ENCODE results near the gene EPN3. TPM values are rescaled to one million over a fixed set of nuclear protein-coding genes. Genes with fewer than 3 reads are reported as not detected.

The EPN3 gene
- total RNA-seq, 1 donor from 2014 or later = 1.2 TPM

GRCh38 chr17:50566886-50567285, 34.4 kb downstream of the EPN3 start:
- DNase-seq (ENCODE audit: low spot score) = no peak

- DNase-seq (ENCODE audit: low spot score) = no peak
Measured at GRCh38 chr17:50568659-50569058, 36.1 kb downstream of the EPN3 start.

GRCh38 chr17:50569592-50569991, 37.1 kb downstream of the EPN3 start:
- DNase-seq (ENCODE audit: low spot score) = no peak

GRCh38 chr17:50570032-50570431, 37.5 kb downstream of the EPN3 start:
- DNase-seq (ENCODE audit: low spot score) = no peak

- DNase-seq (ENCODE audit: low spot score) = no peak
Measured at GRCh38 chr17:50570528-50570927, 38.0 kb downstream of the EPN3 start.

GRCh38 chr17:50571681-50572080, 39.1 kb downstream of the EPN3 start:
- no peak for DNase-seq (ENCODE audit: low spot score)

- no peak for DNase-seq (ENCODE audit: low spot score)
Measured at GRCh38 chr17:50572541-50572940, 40.0 kb downstream of the EPN3 start.

- no peak for DNase-seq (ENCODE audit: low spot score)
Measured at GRCh38 chr17:50573866-50574611, 41.5 kb downstream of the EPN3 start.

- no peak for DNase-seq (ENCODE audit: low spot score)
Measured at GRCh38 chr17:50575581-50576210, 43.2 kb downstream of the EPN3 start.

- DNase-seq (ENCODE audit: low spot score) = no peak
Measured at GRCh38 chr17:50576864-50577263, 44.3 kb downstream of the EPN3 start.

- DNase-seq (ENCODE audit: low spot score) = no peak
Measured at GRCh38 chr17:50577451-50577954, 45.0 kb downstream of the EPN3 start.

GRCh38 chr17:50578173-50578572, 45.6 kb downstream of the EPN3 start:
- no peak for DNase-seq (ENCODE audit: low spot score)

- DNase-seq (ENCODE audit: low spot score) = no peak
Measured at GRCh38 chr17:50579399-50579798, 46.9 kb downstream of the EPN3 start.

GRCh38 chr17:50580646-50581045, 48.1 kb downstream of the EPN3 start:
- DNase-seq (ENCODE audit: low spot score) = no peak

GRCh38 chr17:50581316-50581715, 48.8 kb downstream of the EPN3 start:
- no peak for DNase-seq (ENCODE audit: low spot score)

GRCh38 chr17:50582741-50583140, 50.2 kb downstream of the EPN3 start:
- DNase-seq (ENCODE audit: low spot score) = no peak

GRCh38 chr17:50583641-50584040, 51.1 kb downstream of the EPN3 start:
- peak; percentile 51 for DNase-seq (ENCODE audit: low spot score)

- peak; percentile 27 for DNase-seq (ENCODE audit: low spot score)
Measured at GRCh38 chr17:50584116-50584515, 51.6 kb downstream of the EPN3 start.

- DNase-seq (ENCODE audit: low spot score) = no peak
Measured at GRCh38 chr17:50584749-50585148, 52.2 kb downstream of the EPN3 start.

GRCh38 chr17:50585346-50585745, 52.8 kb downstream of the EPN3 start:
- no peak for DNase-seq (ENCODE audit: low spot score)

GRCh38 chr17:50585891-50586290, 53.4 kb downstream of the EPN3 start:
- no peak for DNase-seq (ENCODE audit: low spot score)

- no peak for DNase-seq (ENCODE audit: low spot score)
Measured at GRCh38 chr17:50586421-50587247, 54.1 kb downstream of the EPN3 start.

Measured in umbilical cord (tissue), 2 donors.